ENCODE results near the gene GH2.
"Not testable (repeated sequence)": the region's sequence is repeated elsewhere in the genome, so short reads cannot be mapped to it uniquely, and the experiment has no call there.

- TF ChIP-seq PATZ1 (CRISPR knock-in tag; IDR thresholded peaks at IDR 0.05; ENCODE audit: borderline replicate concordance); ZFP30 (CRISPR knock-in tag; IDR thresholded peaks at IDR 0.05); TCF4 (CRISPR knock-in tag; IDR thresholded peaks at IDR 0.05; ENCODE audit: borderline replicate concordance); POU6F1 (CRISPR knock-in tag; IDR thresholded peaks at IDR 0.05; ENCODE audit: borderline replicate concordance, low read depth): not testable (repeated sequence)
Measured at GRCh38 chr17:63874693-63875092, 7.1 kb downstream of the GH2 start.
